ENCODE data around the gene LKAAEAR1. TPM values are rescaled to one million over a fixed set of nuclear protein-coding genes. Genes with fewer than 3 reads are reported as not detected.
A peak's percentile ranks its signal among the peaks of the same experiment; 100 is the strongest.

The LKAAEAR1 gene
- total RNA-seq, 1 experiment from 2014 or later = 1.7 TPM

DNA sequence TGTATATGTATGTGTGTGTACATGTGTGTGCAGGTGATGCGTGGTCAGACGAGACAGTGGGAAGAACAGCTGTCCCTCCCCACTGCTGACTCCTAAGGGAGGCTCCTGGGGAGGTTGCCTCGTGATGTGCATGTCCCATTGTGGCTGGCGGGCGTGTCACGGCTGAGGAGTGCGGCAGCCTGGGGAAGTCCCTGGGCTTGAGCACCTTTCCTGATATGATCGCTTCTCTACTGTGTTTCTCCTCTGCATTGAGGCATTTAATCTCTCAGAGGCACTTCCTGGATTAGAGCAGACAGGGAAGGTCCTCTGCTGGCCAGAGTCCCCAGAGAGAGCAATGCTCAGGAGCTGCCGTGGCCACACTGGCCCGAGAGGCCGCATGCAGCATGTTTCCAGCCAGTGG is 11.7 kb upstream of the LKAAEAR1 start:
- ChIA-PET POLR2A (no interaction called here), CTCF (no interaction called here)
- Mint-ChIP-seq H3K9me3 (peaks cover 13% of the 10 kb centered on the region), H3K36me3 (peaks cover 6% of the 10 kb centered on the region), H3K27ac (no peak overlapping the region), H3K27me3 (ENCODE audit: low read depth) (0 out of 2 replicates have a peak, but pooled peaks cover 6% of the 10 kb centered on the region), H3K4me3 (no peak overlapping the region), H3K4me1 (peaks cover 7% of the 10 kb centered on the region)
- TF ChIP-seq, protein P1, sequence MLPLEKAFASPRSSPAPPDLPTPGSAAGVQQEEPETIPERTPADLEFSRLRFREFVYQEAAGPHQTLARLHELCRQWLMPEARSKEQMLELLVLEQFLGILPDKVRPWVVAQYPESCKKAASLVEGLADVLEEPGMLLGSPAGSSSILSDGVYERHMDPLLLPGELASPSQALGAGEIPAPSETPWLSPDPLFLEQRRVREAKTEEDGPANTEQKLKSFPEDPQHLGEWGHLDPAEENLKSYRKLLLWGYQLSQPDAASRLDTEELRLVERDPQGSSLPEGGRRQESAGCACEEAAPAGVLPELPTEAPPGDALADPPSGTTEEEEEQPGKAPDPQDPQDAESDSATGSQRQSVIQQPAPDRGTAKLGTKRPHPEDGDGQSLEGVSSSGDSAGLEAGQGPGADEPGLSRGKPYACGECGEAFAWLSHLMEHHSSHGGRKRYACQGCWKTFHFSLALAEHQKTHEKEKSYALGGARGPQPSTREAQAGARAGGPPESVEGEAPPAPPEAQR (CRISPR knock-in tag; IDR thresholded peaks at IDR 0.05) = no peak
- TF ChIP-seq PRRX2 (CRISPR knock-in tag; IDR thresholded peaks at IDR 0.05) = no peak
- no peak for TF ChIP-seq TEAD4 (CRISPR knock-in tag; IDR thresholded peaks at IDR 0.05)
- no peak for TF ChIP-seq NR3C1 (CRISPR knock-in tag; conservative IDR thresholded peaks at IDR 0.05; ENCODE audit: low read depth)
- TF ChIP-seq ATF6 (CRISPR knock-in tag; IDR thresholded peaks at IDR 0.05) = no peak
- TF ChIP-seq GTF2I (CRISPR knock-in tag; conservative IDR thresholded peaks at IDR 0.05) = no peak
- no peak for TF ChIP-seq RORB (CRISPR knock-in tag; IDR thresholded peaks at IDR 0.05)
- TF ChIP-seq JAZF1 (CRISPR knock-in tag; IDR thresholded peaks at IDR 0.05) = no peak
- no peak for TF ChIP-seq ZNF416 (CRISPR knock-in tag; IDR thresholded peaks at IDR 0.05)
- TF ChIP-seq SMAD3 (CRISPR knock-in tag; IDR thresholded peaks at IDR 0.05; ENCODE audit: borderline replicate concordance) = no peak
- ATAC-seq (no peak), DNase-seq (ENCODE audit: low spot score) (no peak)

- TF ChIP-seq RORB (CRISPR knock-in tag; IDR thresholded peaks at IDR 0.05) = no peak
- Mint-ChIP-seq H3K27me3 (ENCODE audit: low read depth) (0 out of 2 replicates have a peak, but pooled peaks cover 6% of the 10 kb centered on the region), H3K4me1 (peaks cover 7% of the 10 kb centered on the region), H3K9me3 (peaks cover 13% of the 10 kb centered on the region), H3K4me3 (no peak overlapping the region), H3K27ac (no peak overlapping the region), H3K36me3 (peaks cover 6% of the 10 kb centered on the region)
- ATAC-seq (no peak), DNase-seq (ENCODE audit: low spot score) (no peak)
- POLR2A ChIA-PET = no interaction called here
- CTCF ChIA-PET = no interaction called here
These were observed 11.3 kb upstream of the LKAAEAR1 start for GRCh38 chr20:64095455-64095854.

DNA sequence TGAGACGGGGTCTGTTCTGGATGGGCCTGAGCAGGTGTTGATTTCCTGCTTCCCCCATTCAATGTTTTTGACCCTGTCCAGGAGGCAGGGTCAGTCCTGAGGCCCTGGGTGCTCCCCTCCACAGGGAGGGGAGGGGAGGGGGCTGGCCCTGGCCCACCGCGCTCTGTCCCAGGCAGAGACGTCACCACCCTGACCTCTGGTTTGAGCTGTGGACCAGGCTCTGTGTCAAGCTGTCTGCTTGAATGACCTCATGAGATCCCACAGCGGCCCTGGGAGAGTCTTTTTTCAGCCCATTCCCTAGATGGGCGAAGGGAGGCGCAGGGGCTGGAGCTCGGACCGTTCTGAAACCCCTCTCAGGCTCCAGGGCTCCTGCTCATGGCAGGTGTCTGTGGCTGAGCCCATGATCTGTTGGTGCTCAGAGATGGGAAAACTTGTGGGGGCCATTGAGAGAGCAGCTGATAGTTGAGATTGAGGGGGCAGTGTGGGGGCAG is 8.9 kb upstream of the LKAAEAR1 start:
- TF ChIP-seq ZNF671 (CRISPR knock-in tag; IDR thresholded peaks at IDR 0.05) = no peak
- Mint-ChIP-seq H3K27ac (no peak overlapping the region), H3K27me3 (ENCODE audit: low read depth) (peaks cover 11% of the 10 kb centered on the region; the same call in 1 of the 2 replicates), H3K4me1 (peaks cover 7% of the 10 kb centered on the region), H3K4me3 (no peak overlapping the region), H3K9me3 (peaks cover 13% of the 10 kb centered on the region), H3K36me3 (peaks cover 6% of the 10 kb centered on the region)
- ATAC-seq (no peak), DNase-seq (ENCODE audit: low spot score) (no peak)
- ChIA-PET CTCF (interaction anchor here (0.7 to 1.2 kb wide), 3 partner anchors 9 to 27 kb away, joined by 3 to 6 read pairs (median 4); partner anchors contain the start of gene LKAAEAR1), POLR2A (no interaction called here)

GRCh38 chr20:64092258-64093012 is 8.2 kb upstream of the LKAAEAR1 start:
- H3K27me3 Mint-ChIP-seq (ENCODE audit: low read depth) = peaks cover 11% of the 10 kb centered on the region; the same call in 1 of the 2 replicates
- peak overlapping the region; percentile 85; the same call in 1 of the 2 replicates for H3K27ac Mint-ChIP-seq
- ATAC-seq (peak; percentile 25), DNase-seq (ENCODE audit: low spot score) (no peak)
- no peak overlapping the region for H3K4me3 Mint-ChIP-seq
- ChIA-PET POLR2A (interaction anchor here (1.2 kb wide), 1 partner anchor 38 kb away, joined by 3 read pairs; no protein-coding TSS in a partner anchor), CTCF (interaction anchor here (0.7 to 3.4 kb wide), 8 partner anchors 9 to 53 kb away, joined by 3 to 26 read pairs (median 6); partner anchors contain the start of gene LKAAEAR1)
- H3K4me1 Mint-ChIP-seq = peaks cover 7% of the 10 kb centered on the region
- H3K36me3 Mint-ChIP-seq = peaks cover 6% of the 10 kb centered on the region
- H3K9me3 Mint-ChIP-seq = peaks cover 16% of the 10 kb centered on the region
- TF ChIP-seq, protein P2, sequence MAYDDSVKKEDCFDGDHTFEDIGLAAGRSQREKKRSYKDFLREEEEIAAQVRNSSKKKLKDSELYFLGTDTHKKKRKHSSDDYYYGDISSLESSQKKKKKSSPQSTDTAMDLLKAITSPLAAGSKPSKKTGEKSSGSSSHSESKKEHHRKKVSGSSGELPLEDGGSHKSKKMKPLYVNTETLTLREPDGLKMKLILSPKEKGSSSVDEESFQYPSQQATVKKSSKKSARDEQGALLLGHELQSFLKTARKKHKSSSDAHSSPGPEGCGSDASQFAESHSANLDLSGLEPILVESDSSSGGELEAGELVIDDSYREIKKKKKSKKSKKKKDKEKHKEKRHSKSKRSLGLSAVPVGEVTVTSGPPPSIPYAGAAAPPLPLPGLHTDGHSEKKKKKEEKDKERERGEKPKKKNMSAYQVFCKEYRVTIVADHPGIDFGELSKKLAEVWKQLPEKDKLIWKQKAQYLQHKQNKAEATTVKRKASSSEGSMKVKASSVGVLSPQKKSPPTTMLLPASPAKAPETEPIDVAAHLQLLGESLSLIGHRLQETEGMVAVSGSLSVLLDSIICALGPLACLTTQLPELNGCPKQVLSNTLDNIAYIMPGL (CRISPR knock-in tag; IDR thresholded peaks at IDR 0.05) = no peak
- TF ChIP-seq IRF2 (CRISPR knock-in tag; IDR thresholded peaks at IDR 0.05; ENCODE audit: borderline replicate concordance, low read depth) = no peak
- TF ChIP-seq, protein P3, sequence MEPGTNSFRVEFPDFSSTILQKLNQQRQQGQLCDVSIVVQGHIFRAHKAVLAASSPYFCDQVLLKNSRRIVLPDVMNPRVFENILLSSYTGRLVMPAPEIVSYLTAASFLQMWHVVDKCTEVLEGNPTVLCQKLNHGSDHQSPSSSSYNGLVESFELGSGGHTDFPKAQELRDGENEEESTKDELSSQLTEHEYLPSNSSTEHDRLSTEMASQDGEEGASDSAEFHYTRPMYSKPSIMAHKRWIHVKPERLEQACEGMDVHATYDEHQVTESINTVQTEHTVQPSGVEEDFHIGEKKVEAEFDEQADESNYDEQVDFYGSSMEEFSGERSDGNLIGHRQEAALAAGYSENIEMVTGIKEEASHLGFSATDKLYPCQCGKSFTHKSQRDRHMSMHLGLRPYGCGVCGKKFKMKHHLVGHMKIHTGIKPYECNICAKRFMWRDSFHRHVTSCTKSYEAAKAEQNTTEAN (CRISPR knock-in tag; IDR thresholded peaks at IDR 0.05) = no peak
- TF ChIP-seq, protein P1 (CRISPR knock-in tag; IDR thresholded peaks at IDR 0.05) = no peak
- TF ChIP-seq ZNF416 (CRISPR knock-in tag; IDR thresholded peaks at IDR 0.05) = no peak
- TF ChIP-seq, protein P4, sequence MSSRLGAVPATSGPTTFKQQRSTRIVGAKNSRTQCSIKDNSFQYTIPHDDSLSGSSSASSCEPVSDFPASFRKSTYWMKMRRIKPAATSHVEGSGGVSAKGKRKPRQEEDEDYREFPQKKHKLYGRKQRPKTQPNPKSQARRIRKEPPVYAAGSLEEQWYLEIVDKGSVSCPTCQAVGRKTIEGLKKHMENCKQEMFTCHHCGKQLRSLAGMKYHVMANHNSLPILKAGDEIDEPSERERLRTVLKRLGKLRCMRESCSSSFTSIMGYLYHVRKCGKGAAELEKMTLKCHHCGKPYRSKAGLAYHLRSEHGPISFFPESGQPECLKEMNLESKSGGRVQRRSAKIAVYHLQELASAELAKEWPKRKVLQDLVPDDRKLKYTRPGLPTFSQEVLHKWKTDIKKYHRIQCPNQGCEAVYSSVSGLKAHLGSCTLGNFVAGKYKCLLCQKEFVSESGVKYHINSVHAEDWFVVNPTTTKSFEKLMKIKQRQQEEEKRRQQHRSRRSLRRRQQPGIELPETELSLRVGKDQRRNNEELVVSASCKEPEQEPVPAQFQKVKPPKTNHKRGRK (CRISPR knock-in tag; IDR thresholded peaks at IDR 0.05; ENCODE audit: borderline replicate concordance) = no peak

Data from WTC11 (cell line).